Smooth muscle cell of the brain vasculature (primary cell): ENCODE measurements around the gene AKT2.
"Not testable (repeated sequence)": the region's sequence is repeated elsewhere in the genome, so short reads cannot be mapped to it uniquely, and the experiment has no call there.

Experiments used
- DNase-seq: peaks from one replicate; pipeline ENCODE4 v3.0.0-alpha.2; 2012; ENCODE audit warnings: low read depth, low spot score

Gene AKT2

GRCh38 chr19:40284501-40285352, at the start of gene AKT2:
Gene AKT2, minus strand, starts transcription at chr19:40285345. Its CDS starts 20,078 bp downstream, at chr19:40265267.
- DNase-seq = no peak

GRCh38 chr19:40333083-40333482, 47.9 kb upstream of the AKT2 start:
- not testable (repeated sequence) for DNase-seq

- no peak for DNase-seq
Measured at GRCh38 chr19:40332669-40333068, 47.5 kb upstream of the AKT2 start.

GRCh38 chr19:40331052-40331451, 45.9 kb upstream of the AKT2 start:
- no peak for DNase-seq

GRCh38 chr19:40326201-40326600, 41.1 kb upstream of the AKT2 start:
- no peak for DNase-seq

- DNase-seq = no peak
Measured at GRCh38 chr19:40323705-40324104, 38.6 kb upstream of the AKT2 start.

- peak; percentile 86 for DNase-seq
Measured at GRCh38 chr19:40322951-40323615, 37.9 kb upstream of the AKT2 start.

- no peak for DNase-seq
Measured at GRCh38 chr19:40322271-40322610, 37.1 kb upstream of the AKT2 start.

- no peak for DNase-seq
Measured at GRCh38 chr19:40321566-40322270, 36.6 kb upstream of the AKT2 start.

- no peak for DNase-seq
Measured at GRCh38 chr19:40321076-40321475, 35.9 kb upstream of the AKT2 start.

GRCh38 chr19:40320558-40320935, 35.4 kb upstream of the AKT2 start:
- no peak for DNase-seq

- DNase-seq = no peak
Measured at GRCh38 chr19:40317338-40317737, 32.2 kb upstream of the AKT2 start.

- no peak for DNase-seq
Measured at GRCh38 chr19:40315812-40316470, 30.8 kb upstream of the AKT2 start.

GRCh38 chr19:40314656-40315055, 29.5 kb upstream of the AKT2 start:
- no peak for DNase-seq

- no peak for DNase-seq
Measured at GRCh38 chr19:40313229-40313983, 28.3 kb upstream of the AKT2 start.

GRCh38 chr19:40312533-40312932, 27.4 kb upstream of the AKT2 start:
- no peak for DNase-seq

- no peak for DNase-seq
Measured at GRCh38 chr19:40309666-40310065, 24.5 kb upstream of the AKT2 start.

GRCh38 chr19:40305403-40305802, 20.3 kb upstream of the AKT2 start:
- DNase-seq = peak; percentile 88

- DNase-seq = no peak
Measured at GRCh38 chr19:40304306-40304705, 19.2 kb upstream of the AKT2 start.

GRCh38 chr19:40303765-40304164, 18.6 kb upstream of the AKT2 start:
- DNase-seq = no peak
